K562 (cell line): Measurements from ENCODE around the gene ZCCHC8. TPM values are rescaled to one million over a fixed set of nuclear protein-coding genes. Genes with fewer than 3 reads are reported as not detected.

ENCODE experiments used
- ADNP ChIP-seq: fragments of 200-800 bp; sonication (Bioruptor generic); IDR thresholded peaks from 2 replicates; pipeline ENCODE4 v1.6.1; 2016; ENCODE audit warnings: missing genetic modification characterization, missing compliant biosample characterization
- ARNT ChIP-seq, 2 experiments: fragments of 450-650 bp; IDR thresholded peaks; 2 replicates each; pipeline ENCODE4 v1.6.1; 2016; ENCODE audit warnings: mild to moderate bottlenecking in 1 of 2
- FOS ChIP-seq: IDR thresholded peaks from 3 replicates; pipeline ENCODE4 v1.6.1; 2011; ENCODE audit not compliant: insufficient read length; ENCODE audit errors: extremely low read depth
- MTA3 ChIP-seq: fragments of 450-650 bp; formaldehyde crosslinking; IDR thresholded peaks from 2 replicates; pipeline ENCODE4 v1.6.1; 2017; ENCODE audit warnings: mild to moderate bottlenecking, borderline replicate concordance
- RBFOX2 ChIP-seq: fragments of 200-400 bp; formaldehyde crosslinking; IDR thresholded peaks from 2 replicates; pipeline ENCODE4 v1.6.1; 2017; ENCODE audit warnings: low read depth, mild to moderate bottlenecking, low read length, moderate library complexity
- SMAD1 ChIP-seq: fragments of 150-350 bp; IDR thresholded peaks from 2 replicates; pipeline ENCODE4 v1.6.1; 2014; ENCODE audit warnings: low read length, low read depth; ENCODE audit not compliant: partially characterized antibody
- TOE1 ChIP-seq, 2 experiments: fragments of 450-650 bp in 1 of 2; sonication (generic) in 1 of 2; formaldehyde crosslinking in 1 of 2; IDR thresholded peaks; 2 replicates each; pipeline versions ENCODE4 v1.7.1 to v1.8.0; 2016 to 2022; ENCODE audit warnings: borderline replicate concordance in 2 of 2, mild to moderate bottlenecking in 2 of 2, antibody characterized with exemption in 1 of 2, inconsistent platforms in 1 of 2, low read depth in 1 of 2, missing genetic modification reagents in 1 of 2, moderate library complexity in 1 of 2
- ZFX ChIP-seq: sonication (generic); formaldehyde crosslinking; IDR thresholded peaks from 2 replicates; pipeline ENCODE4 v1.8.0; 2022; ENCODE audit warnings: mild to moderate bottlenecking, missing genetic modification reagents, moderate library complexity
- ZNF140 ChIP-seq: fragments of 250-450 bp; sonication (Bioruptor Pico); IDR thresholded peaks from 2 replicates; pipeline ENCODE4 v1.8.0; 2021; ENCODE audit warnings: moderate library complexity, mild to moderate bottlenecking, inconsistent platforms
- ZNF143 ChIP-seq: sonication (generic); formaldehyde crosslinking; IDR thresholded peaks from 2 replicates; pipeline ENCODE4 v1.9.0; 2022; ENCODE audit warnings: mild to moderate bottlenecking, missing genetic modification reagents
- ZNF780A ChIP-seq: fragments of 250-450 bp; sonication (Bioruptor Pico); IDR thresholded peaks from 2 replicates; pipeline ENCODE4 v1.5.0; 2021; ENCODE audit warnings: mild to moderate bottlenecking
- polyA plus RNA-seq, 8 experiments: library from polyadenylated mRNA; depleted of rRNA in 4 of 8; stranded (reverse) in 5 of 8; unstranded in 3 of 8; fragments of >200 nt; fragmentation: Nextera tagmentation in 2 of 8; fragmentation: Illumina TruSeq in 1 of 8; extraction: Ambion mirVana in 2 of 8; extraction: Trizol in 1 of 8; gene quantifications; 2 replicates each; pipeline versions ENCODE4 v1.2.1 to v1.2.3, GENCODE V29; 2011 to 2014; ENCODE audit warnings: inconsistent platforms in 1 of 8, missing spikeins in 1 of 8
- total RNA-seq, 7 experiments: library from RNA; depleted of rRNA in 6 of 7; stranded (reverse); fragments of >200 nt in 6 of 7; fragmentation: Illumina TruSeq in 2 of 7; extraction: Trizol in 2 of 7; gene quantifications; 2 replicates each; pipeline versions ENCODE4 v1.2.1 to v1.2.3, GENCODE V29; 2011 to 2021; ENCODE audit warnings: low replicate concordance in 1 of 7
- TF ChIP-seq, protein P1 (sequence below), 2 experiments: fragments of 450-650 bp; IDR thresholded peaks; 2 replicates each; pipeline ENCODE4 v1.6.1; 2016
- TF ChIP-seq, protein P2 (sequence below): sonication (generic); formaldehyde crosslinking; IDR thresholded peaks from 2 replicates; pipeline ENCODE4 v1.8.1; 2023; ENCODE audit warnings: mild to moderate bottlenecking, missing genetic modification reagents
- TF ChIP-seq, protein P3 (sequence below): sonication (generic); formaldehyde crosslinking; IDR thresholded peaks from 2 replicates; pipeline ENCODE4 v1.8.0; 2022; ENCODE audit warnings: missing genetic modification reagents, mild to moderate bottlenecking, moderate library complexity, borderline replicate concordance
- TF ChIP-seq, protein P4 (sequence below), 2 experiments: fragments of 250-450 bp in 1 of 2; fragments of 450-650 bp in 1 of 2; sonication (Bioruptor Pico) in 1 of 2; IDR thresholded peaks; 2 replicates each; pipeline versions ENCODE4 v1.6.1 to v1.8.0; 2016 to 2021; ENCODE audit warnings: mild to moderate bottlenecking in 2 of 2, moderate library complexity in 2 of 2, missing compliant biosample characterization in 1 of 2, missing genetic modification characterization in 1 of 2
- TF ChIP-seq, protein P5 (sequence below): sonication (generic); formaldehyde crosslinking; IDR thresholded peaks from 2 replicates; pipeline ENCODE4 v1.8.1; 2022; ENCODE audit warnings: missing genetic modification reagents

ZCCHC8 gene
- total and polyA plus RNA-seq, 9 of the 15 experiments (the other 6 are each of a cell fraction or from before 2014, with no cell fraction given), result 14.8 to 50.9 (median 34.1) TPM

DNA sequence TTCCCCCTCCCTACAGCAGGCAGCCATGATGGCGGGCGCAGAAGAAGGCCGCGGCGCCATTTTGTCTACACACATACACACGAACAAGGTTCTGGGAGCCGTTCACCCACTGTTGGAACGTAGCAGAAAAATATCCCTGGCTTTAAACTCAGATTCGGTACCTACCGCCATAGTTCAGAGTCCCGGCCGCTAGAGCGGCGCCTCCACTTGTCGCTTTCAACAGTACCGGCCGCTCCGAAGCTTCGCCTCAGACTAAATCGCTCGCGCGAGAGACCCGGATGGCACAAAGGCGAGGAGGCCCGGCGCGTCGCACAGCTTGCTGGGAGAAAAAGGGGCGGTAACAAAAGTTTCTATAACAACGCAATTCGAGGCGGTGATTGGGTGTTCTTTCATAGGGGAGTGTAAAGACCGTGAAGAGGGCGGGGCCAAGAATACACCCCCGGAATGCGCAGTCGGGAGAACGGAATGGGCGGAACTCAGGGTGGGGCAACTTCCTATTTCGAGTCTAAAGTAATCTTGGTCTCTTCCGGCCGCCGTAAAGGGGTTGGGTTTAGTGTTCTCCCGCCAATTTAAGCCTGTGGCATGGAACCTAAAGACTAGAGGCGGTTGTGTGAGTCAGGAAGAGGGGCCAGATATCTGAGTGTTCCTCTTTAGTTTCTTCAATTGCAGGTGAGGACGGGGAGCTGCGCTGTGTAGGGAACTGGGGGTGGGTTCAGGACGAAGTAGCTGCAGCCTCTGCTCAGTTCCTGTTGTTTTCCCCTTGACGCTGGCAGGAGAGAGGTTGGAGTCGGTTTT is 26.1 kb upstream of the ZCCHC8 start, which contains the start of the genes KNTC1 and RSRC2 (continued):
- TF ChIP-seq ADNP (tag), result no peak
- no peak for TF ChIP-seq ZNF140 (CRISPR knock-in tag)
- TF ChIP-seq ARNT (IDR thresholded peaks at IDR 0.05), result 0 out of 4 replicates have a peak, but pooled peaks of 1 of the 2 experiments have one; percentile 14
- TF ChIP-seq, protein P1, sequence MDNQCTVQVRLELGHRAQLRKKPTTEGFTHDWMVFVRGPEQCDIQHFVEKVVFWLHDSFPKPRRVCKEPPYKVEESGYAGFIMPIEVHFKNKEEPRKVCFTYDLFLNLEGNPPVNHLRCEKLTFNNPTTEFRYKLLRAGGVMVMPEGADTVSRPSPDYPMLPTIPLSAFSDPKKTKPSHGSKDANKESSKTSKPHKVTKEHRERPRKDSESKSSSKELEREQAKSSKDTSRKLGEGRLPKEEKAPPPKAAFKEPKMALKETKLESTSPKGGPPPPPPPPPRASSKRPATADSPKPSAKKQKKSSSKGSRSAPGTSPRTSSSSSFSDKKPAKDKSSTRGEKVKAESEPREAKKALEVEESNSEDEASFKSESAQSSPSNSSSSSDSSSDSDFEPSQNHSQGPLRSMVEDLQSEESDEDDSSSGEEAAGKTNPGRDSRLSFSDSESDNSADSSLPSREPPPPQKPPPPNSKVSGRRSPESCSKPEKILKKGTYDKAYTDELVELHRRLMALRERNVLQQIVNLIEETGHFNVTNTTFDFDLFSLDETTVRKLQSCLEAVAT (IDR thresholded peaks at IDR 0.05), result peak; percentile 47 to 55; a peak in 1 of 4 replicates
- TF ChIP-seq MTA3, result peak; percentile 99
- TF ChIP-seq FOS, result peak; percentile 33
- peak; percentile 71 for TF ChIP-seq TOE1 (IDR thresholded peaks at IDR 0.05; ENCODE audit: borderline replicate concordance)
- 0 out of 2 replicates have a peak, but pooled peaks have one; percentile 55 for TF ChIP-seq TOE1 (CRISPR knock-in tag; IDR thresholded peaks at IDR 0.05; ENCODE audit: borderline replicate concordance, low read depth)
- TF ChIP-seq ZNF143, result peak; percentile 78
- TF ChIP-seq, protein P2, sequence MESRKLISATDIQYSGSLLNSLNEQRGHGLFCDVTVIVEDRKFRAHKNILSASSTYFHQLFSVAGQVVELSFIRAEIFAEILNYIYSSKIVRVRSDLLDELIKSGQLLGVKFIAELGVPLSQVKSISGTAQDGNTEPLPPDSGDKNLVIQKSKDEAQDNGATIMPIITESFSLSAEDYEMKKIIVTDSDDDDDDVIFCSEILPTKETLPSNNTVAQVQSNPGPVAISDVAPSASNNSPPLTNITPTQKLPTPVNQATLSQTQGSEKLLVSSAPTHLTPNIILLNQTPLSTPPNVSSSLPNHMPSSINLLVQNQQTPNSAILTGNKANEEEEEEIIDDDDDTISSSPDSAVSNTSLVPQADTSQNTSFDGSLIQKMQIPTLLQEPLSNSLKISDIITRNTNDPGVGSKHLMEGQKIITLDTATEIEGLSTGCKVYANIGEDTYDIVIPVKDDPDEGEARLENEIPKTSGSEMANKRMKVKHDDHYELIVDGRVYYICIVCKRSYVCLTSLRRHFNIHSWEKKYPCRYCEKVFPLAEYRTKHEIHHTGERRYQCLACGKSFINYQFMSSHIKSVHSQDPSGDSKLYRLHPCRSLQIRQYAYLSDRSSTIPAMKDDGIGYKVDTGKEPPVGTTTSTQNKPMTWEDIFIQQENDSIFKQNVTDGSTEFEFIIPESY (CRISPR knock-in tag), result peak; percentile 61; the same call in 1 of the 2 replicates
- TF ChIP-seq, protein P3, sequence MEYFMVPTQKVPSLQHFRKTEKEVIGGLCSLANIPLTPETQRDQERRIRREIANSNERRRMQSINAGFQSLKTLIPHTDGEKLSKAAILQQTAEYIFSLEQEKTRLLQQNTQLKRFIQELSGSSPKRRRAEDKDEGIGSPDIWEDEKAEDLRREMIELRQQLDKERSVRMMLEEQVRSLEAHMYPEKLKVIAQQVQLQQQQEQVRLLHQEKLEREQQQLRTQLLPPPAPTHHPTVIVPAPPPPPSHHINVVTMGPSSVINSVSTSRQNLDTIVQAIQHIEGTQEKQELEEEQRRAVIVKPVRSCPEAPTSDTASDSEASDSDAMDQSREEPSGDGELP, result peak; percentile 46; the same call in 1 of the 2 replicates
- TF ChIP-seq ZNF780A (CRISPR knock-in tag), result no peak
- TF ChIP-seq, protein P4, sequence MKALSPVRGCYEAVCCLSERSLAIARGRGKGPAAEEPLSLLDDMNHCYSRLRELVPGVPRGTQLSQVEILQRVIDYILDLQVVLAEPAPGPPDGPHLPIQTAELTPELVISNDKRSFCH (CRISPR knock-in tag; IDR thresholded peaks at IDR 0.05), result 0 out of 2 replicates have a peak, but pooled peaks have one; percentile 36
- TF ChIP-seq, protein P4 (tag; IDR thresholded peaks at IDR 0.05), result no peak
- peak; percentile 98 for TF ChIP-seq RBFOX2
- peak; percentile 99 for TF ChIP-seq ZFX
- TF ChIP-seq SMAD1, result peak; percentile 90
- TF ChIP-seq, protein P5, sequence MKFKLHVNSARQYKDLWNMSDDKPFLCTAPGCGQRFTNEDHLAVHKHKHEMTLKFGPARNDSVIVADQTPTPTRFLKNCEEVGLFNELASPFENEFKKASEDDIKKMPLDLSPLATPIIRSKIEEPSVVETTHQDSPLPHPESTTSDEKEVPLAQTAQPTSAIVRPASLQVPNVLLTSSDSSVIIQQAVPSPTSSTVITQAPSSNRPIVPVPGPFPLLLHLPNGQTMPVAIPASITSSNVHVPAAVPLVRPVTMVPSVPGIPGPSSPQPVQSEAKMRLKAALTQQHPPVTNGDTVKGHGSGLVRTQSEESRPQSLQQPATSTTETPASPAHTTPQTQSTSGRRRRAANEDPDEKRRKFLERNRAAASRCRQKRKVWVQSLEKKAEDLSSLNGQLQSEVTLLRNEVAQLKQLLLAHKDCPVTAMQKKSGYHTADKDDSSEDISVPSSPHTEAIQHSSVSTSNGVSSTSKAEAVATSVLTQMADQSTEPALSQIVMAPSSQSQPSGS (CRISPR knock-in tag), result no peak
